T-helper 1 cell treated with Interleukin-12 subunit alpha and Interleukin-12 subunit beta and Interleukin-4 antibody, amounts not matched to agents 30 μg/mL and 1 μg/mL, for 36 hours (primary cell): ENCODE data around the gene SELPLG.
"Not testable (repeated sequence)": the region's sequence is repeated elsewhere in the genome, so short reads cannot be mapped to it uniquely, and the experiment has no call there.

ENCODE experiments used
- H3K27ac Mint-ChIP-seq: one replicate; pipeline ENCODE4 v1.8.0; 2021; ENCODE audit warnings: mild to moderate bottlenecking, mixed read lengths
- H3K27me3 Mint-ChIP-seq: one replicate; pipeline ENCODE4 v1.8.0; 2021; ENCODE audit warnings: low read depth, mixed read lengths
- H3K36me3 Mint-ChIP-seq: one replicate; pipeline ENCODE4 v1.8.0; 2021; ENCODE audit warnings: low read depth, mixed read lengths
- H3K4me1 Mint-ChIP-seq: one replicate; pipeline ENCODE4 v1.8.0; 2021; ENCODE audit warnings: low read depth, mixed read lengths
- H3K4me3 Mint-ChIP-seq: one replicate; pipeline ENCODE4 v1.8.0; 2021; ENCODE audit warnings: mild to moderate bottlenecking, moderate library complexity, mixed read lengths
- H3K9me3 Mint-ChIP-seq: one replicate; pipeline ENCODE4 v1.8.0; 2021; ENCODE audit warnings: mixed read lengths

Gene SELPLG

DNA sequence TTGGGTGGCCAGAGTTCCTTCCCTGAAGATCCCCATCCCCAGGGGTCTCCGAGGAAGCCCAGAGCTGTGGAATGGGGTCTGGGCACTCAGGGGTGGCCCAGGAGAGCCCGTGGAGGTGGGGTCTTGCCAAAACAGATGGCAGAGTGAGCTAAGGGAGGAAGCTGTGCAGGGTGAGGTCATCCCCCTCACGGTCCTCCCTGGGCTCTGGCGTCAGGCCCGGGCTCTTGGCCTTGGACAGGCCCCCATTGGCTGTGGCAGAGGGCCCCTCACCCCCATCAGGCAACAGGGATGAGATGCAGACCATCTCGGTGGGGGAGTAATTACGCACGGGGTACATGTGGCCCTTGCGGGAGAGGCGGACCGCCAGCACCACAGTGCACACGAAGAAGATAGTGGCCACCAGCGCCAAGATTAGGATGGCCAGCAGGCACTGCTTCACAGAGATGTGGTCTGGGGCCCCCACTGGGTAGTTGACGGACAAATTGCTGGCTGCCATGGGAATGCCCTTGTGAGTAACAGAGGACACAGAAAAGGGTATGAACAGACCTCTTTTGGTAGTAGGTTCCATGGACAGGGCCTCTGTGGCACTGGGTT is 10.7 kb downstream of the SELPLG start:
- Mint-ChIP-seq H3K36me3 (peaks cover 64% of the 10 kb centered on the region), H3K4me1 (peaks cover 50% of the 10 kb centered on the region), H3K27ac (no peak overlapping the region)

GRCh38 chr12:108622421-108622820 is 11.3 kb downstream of the SELPLG start:
- Mint-ChIP-seq H3K4me3 (peak overlapping the region; percentile 58), H3K4me1 (peaks cover 52% of the 10 kb centered on the region), H3K27me3 (no peaks in the 10 kb centered on the region), H3K9me3 (no peaks in the 10 kb centered on the region), H3K27ac (peak overlapping the region; percentile 96), H3K36me3 (peaks cover 65% of the 10 kb centered on the region)

More for the DNA sequence above, 10.7 kb downstream of the SELPLG start:
- no peaks in the 10 kb centered on the region for H3K27me3 Mint-ChIP-seq
- H3K9me3 Mint-ChIP-seq: no peaks in the 10 kb centered on the region
- no peak overlapping the region for H3K4me3 Mint-ChIP-seq

DNA sequence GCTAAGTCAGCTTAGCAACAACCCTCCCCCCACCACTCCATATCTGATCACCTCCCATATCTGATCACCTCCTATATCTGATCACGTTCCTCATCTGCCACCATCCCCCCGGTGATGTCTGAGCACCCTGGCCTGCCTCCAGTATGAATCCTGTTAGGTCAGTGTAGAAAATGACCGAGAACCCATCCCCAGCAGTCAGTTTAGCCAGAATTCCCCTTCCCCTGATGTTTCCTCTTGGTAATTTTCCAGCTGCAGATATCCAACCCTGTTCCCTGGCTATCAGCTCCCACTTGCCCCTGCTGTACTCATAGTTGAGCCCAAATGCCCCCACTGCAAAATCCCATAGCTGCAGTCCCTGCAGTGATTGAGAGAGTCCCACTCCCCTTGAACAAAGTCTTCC is 12.5 kb downstream of the SELPLG start:
- Mint-ChIP-seq H3K36me3 (peaks cover 74% of the 10 kb centered on the region), H3K4me3 (no peak overlapping the region), H3K4me1 (peaks cover 59% of the 10 kb centered on the region), H3K27ac (peak overlapping the region; percentile 83), H3K9me3 (peaks cover 10% of the 10 kb centered on the region), H3K27me3 (no peaks in the 10 kb centered on the region)

DNA sequence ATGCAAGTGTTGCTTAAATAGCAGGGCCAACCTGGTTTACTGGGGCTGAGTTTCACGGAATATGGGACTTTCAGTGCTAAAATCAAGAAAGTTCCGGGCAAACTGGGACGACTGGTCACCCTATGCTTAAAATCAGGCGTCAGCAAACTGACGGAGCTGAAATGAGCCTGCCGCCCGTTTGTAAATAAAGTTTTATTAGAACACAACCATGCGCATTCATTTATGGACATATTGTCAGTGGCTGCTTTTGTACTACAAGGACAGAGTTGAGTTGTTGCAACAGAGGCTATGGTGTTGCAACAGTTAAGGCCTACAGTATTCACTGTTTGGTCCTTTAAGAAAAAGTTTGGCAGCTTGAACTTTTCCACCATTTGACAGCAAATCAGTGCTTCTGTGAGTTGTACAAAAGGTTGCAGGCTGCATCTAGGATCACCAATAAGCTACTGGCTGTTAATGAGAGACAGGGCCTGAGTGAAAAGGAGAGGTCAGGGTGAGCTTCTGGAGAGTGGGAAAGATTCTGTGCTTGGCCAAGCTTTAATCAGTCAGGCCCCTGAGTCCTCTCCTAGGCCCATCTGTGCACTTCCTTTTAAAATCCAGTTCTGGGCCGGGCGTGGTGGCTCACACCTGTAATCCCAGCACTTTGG is 13.3 kb downstream of the SELPLG start:
- Mint-ChIP-seq H3K4me3 (no peak overlapping the region), H3K9me3 (peaks cover 13% of the 10 kb centered on the region), H3K36me3 (peaks cover 73% of the 10 kb centered on the region), H3K27ac (peak overlapping the region; percentile 73), H3K27me3 (no peaks in the 10 kb centered on the region), H3K4me1 (peaks cover 54% of the 10 kb centered on the region)

GRCh38 chr12:108619369-108620160 is 14.1 kb downstream of the SELPLG start:
- H3K9me3 Mint-ChIP-seq: peaks cover 13% of the 10 kb centered on the region
- no peaks in the 10 kb centered on the region for H3K27me3 Mint-ChIP-seq
- peaks cover 51% of the 10 kb centered on the region for H3K4me1 Mint-ChIP-seq
- peak overlapping the region; percentile 73 for H3K27ac Mint-ChIP-seq
- H3K4me3 Mint-ChIP-seq: no peak overlapping the region
- peaks cover 70% of the 10 kb centered on the region for H3K36me3 Mint-ChIP-seq

GRCh38 chr12:108618953-108619274 is 14.8 kb downstream of the SELPLG start:
- not testable (repeated sequence) for H3K27me3 Mint-ChIP-seq, H3K4me3 Mint-ChIP-seq
- peaks cover 13% of the 10 kb centered on the region for H3K9me3 Mint-ChIP-seq
- H3K4me1 Mint-ChIP-seq: peaks cover 55% of the 10 kb centered on the region
- peak overlapping the region; percentile 81 for H3K27ac Mint-ChIP-seq
- H3K36me3 Mint-ChIP-seq: peaks cover 68% of the 10 kb centered on the region

- no peaks in the 10 kb centered on the region for H3K27me3 Mint-ChIP-seq
- H3K4me1 Mint-ChIP-seq: peaks cover 58% of the 10 kb centered on the region
- H3K27ac Mint-ChIP-seq: peak overlapping the region; percentile 81
- peaks cover 13% of the 10 kb centered on the region for H3K9me3 Mint-ChIP-seq
- H3K36me3 Mint-ChIP-seq: peaks cover 62% of the 10 kb centered on the region
- peak overlapping the region; percentile 40 for H3K4me3 Mint-ChIP-seq
Observed at GRCh38 chr12:108618079-108618952, 15.4 kb downstream of the SELPLG start.

GRCh38 chr12:108616941-108617858 is 16.5 kb downstream of the SELPLG start:
- peaks cover 13% of the 10 kb centered on the region for H3K9me3 Mint-ChIP-seq
- H3K27me3 Mint-ChIP-seq: no peaks in the 10 kb centered on the region
- H3K36me3 Mint-ChIP-seq: peaks cover 52% of the 10 kb centered on the region
- peak overlapping the region; percentile 99 for H3K27ac Mint-ChIP-seq
- H3K4me1 Mint-ChIP-seq: peaks cover 55% of the 10 kb centered on the region
- peak overlapping the region; percentile 76 for H3K4me3 Mint-ChIP-seq

GRCh38 chr12:108616359-108616758 is 17.3 kb downstream of the SELPLG start:
- peaks cover 45% of the 10 kb centered on the region for H3K36me3 Mint-ChIP-seq
- H3K4me3 Mint-ChIP-seq: peak overlapping the region; percentile 76
- peaks cover 13% of the 10 kb centered on the region for H3K9me3 Mint-ChIP-seq
- peak overlapping the region; percentile 99 for H3K27ac Mint-ChIP-seq
- peaks cover 58% of the 10 kb centered on the region for H3K4me1 Mint-ChIP-seq
- H3K27me3 Mint-ChIP-seq: no peaks in the 10 kb centered on the region

GRCh38 chr12:108615918-108616317 is 17.8 kb downstream of the SELPLG start:
- H3K4me3 Mint-ChIP-seq: no peak overlapping the region
- H3K27me3 Mint-ChIP-seq: no peaks in the 10 kb centered on the region
- peaks cover 54% of the 10 kb centered on the region for H3K4me1 Mint-ChIP-seq
- peaks cover 13% of the 10 kb centered on the region for H3K9me3 Mint-ChIP-seq
- H3K27ac Mint-ChIP-seq: peak overlapping the region; percentile 99
- peaks cover 41% of the 10 kb centered on the region for H3K36me3 Mint-ChIP-seq

DNA sequence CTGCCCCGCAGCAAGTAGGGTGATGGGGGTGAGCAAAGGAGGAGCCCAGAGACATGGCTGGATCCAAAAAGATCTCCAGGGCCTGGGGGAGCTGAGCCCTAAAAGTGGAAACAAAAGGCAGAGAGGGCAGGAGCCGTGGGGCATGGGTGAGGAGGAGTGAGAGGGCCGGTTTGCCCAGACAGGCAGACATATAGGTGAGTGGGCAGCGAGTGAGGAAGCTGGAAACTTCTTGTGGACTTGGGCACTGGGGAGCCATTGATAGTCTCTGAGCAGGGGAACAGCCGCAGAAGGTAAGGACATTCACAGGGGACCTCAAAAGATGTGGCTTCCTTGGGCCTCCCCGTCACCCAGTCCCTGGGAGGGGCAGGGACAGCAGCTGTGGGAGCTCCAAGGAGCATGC is 19.1 kb downstream of the SELPLG start:
- H3K9me3 Mint-ChIP-seq: peaks cover 13% of the 10 kb centered on the region
- no peaks in the 10 kb centered on the region for H3K27me3 Mint-ChIP-seq
- peaks cover 32% of the 10 kb centered on the region for H3K36me3 Mint-ChIP-seq
- peak overlapping the region; percentile 70 for H3K27ac Mint-ChIP-seq
- no peak overlapping the region for H3K4me3 Mint-ChIP-seq
- H3K4me1 Mint-ChIP-seq: peaks cover 48% of the 10 kb centered on the region

DNA sequence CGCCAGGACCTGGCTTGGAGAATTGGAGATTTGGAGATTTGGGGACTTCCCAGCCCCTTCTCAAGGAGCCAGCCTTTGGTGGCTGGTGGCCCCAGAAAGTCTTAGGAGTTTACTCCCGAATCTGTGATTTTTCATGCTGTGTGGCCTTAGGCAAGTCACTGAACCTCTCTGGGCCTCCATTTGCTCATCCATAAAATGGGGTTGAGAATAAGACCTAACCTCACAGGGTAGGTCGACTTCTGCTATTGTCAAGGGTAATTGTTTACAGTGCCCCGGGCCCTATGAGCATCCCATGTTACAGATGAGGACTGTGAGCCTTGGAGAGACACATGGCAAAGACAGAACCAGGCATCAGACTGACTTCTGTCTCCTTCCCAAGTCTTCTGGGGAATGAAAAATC is 19.7 kb downstream of the SELPLG start:
- peaks cover 29% of the 10 kb centered on the region for H3K36me3 Mint-ChIP-seq
- peak overlapping the region; percentile 70 for H3K27ac Mint-ChIP-seq
- H3K9me3 Mint-ChIP-seq: peaks cover 13% of the 10 kb centered on the region
- H3K27me3 Mint-ChIP-seq: no peaks in the 10 kb centered on the region
- peaks cover 43% of the 10 kb centered on the region for H3K4me1 Mint-ChIP-seq
- no peak overlapping the region for H3K4me3 Mint-ChIP-seq

GRCh38 chr12:108613548-108613947 is 20.1 kb downstream of the SELPLG start:
- Mint-ChIP-seq H3K27me3 (no peaks in the 10 kb centered on the region), H3K4me3 (no peak overlapping the region), H3K4me1 (peaks cover 41% of the 10 kb centered on the region), H3K27ac (no peak overlapping the region), H3K9me3 (peaks cover 13% of the 10 kb centered on the region), H3K36me3 (peaks cover 28% of the 10 kb centered on the region)
